MV-4-11 (cell line): ENCODE measurements around the gene PAX7.
"Not testable (repeated sequence)": the region's sequence is repeated elsewhere in the genome, so short reads cannot be mapped to it uniquely, and the experiment has no call there.

Experiments
- DNase-seq: peaks from one replicate; lab custom pipeline; 2025; lab: John Stamatoyannopoulos, UW

The PAX7 gene

DNA sequence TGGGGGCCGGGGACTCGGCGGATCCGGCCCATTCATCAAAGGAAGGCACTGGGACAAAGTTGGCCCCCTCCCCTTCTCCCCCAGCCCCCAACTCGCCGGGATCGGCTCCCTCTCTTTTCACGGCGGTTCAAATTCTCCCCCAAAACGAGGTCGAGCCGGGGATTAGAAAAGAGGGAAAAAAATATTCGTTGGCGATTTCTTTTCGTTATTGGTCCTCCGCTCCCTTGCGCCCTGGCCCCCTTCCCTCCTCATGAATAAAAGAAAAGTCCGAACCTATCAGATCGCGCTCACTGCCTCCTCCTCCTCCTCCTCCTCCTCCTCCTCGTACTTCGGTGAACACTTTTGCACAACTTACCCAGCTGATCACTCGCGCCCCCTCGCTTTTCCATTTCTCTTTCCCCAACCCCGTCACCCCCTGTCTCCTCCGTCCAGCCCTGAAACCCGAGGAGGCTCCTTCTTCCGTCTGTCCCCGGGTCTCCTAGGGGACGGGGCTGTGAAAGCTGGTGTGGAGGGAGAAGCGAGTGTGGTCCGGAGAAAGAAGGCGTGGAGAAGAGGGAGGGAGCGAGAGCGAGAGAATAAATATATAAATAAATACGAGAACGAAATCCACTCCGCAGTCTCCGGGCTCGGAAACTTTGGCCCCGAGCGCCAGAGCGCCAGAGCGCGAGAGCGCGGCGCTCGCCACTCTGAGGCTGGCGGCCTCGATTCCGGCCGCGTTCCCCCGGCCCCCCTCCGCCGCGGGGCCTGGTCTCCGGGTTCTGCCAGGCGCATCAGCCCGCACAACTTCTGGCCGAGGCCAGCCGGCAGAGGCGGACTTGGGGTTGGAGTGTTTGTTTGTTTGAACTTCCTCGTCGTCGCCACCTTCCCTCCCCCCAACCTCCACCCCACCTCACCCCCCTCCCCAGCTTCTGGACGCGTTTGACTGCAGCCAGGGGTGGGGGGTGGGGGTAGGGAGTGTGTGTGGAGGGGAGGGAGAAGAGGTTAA is at the start of gene PAX7:
Gene PAX7 (plus strand): TSS at position 336 of the 985 bp plus-strand sequence. CDS start 758 bp downstream, outside the sequence.
- DNase-seq = no peak

DNA sequence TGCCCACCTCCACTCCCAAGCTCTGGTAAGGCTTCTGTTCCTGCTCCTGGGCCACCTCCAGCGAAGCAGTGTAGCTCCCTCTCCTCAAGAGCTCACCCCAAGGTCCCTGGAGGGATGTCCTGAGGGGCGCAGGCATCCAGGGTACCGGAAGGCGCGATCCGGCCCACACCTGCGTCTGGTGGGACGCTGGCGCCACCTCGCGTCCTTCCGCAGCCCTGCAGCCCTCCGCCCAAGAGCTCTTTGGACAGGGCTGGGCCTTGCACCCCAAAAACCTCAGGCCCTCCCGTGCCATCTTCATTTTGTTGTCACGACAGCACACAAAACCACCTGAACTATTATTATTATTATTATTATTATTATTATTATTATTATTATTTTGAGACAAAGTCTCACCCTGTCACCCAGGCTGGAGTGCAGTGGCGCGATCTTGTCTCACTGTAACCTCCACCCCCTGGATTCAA is 49.2 kb upstream of the PAX7 start:
- no peak for DNase-seq

DNA sequence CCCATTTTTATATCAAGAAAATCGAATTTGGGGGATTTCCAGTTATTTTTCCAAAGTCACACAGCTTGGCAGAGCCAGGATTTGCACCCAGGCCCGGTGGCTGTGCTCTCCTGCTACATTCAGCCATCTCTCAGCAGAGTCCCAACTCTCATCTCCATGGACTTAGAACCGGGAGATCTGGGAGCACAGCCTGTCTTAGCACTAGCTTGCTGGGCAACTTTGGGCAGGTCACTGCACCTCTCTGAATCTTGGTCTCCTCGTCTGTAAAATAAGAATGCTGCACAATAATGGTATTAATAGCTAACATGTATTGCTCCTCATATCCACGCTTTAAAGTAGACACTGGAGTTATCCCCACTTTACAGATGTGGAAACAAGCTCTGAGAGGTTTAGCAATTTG is 47.8 kb upstream of the PAX7 start:
- DNase-seq = no peak

DNA sequence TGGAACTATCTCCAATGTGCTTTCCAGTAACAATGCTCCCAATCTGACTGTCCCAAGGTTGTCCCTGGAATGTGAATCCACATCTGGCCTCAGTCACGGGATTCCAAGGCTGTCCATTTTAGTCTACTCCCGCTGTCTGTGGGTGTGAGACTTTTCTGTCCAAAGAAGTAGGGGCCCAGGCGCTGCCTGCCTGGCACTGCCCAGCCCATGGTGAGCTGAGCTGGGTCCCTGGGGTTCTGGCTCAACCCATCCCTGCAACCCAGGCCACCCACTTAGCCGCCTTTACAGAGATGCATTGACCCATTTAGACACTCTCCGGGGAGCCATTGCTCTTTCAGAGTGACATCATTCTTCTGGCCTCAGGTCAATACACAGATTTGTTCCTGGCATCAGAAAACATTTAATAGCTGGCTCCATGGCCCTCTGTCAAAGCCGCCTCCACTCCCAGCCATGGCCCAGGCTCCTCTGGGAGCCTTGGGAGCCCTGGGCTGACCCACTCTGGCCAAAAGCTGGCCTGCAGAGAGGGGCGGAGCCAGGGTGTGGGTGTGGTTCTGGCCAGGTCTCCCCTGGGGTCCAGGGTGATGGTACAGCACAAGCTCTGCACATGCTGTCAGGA is 47.2 kb upstream of the PAX7 start:
- no peak for DNase-seq

DNA sequence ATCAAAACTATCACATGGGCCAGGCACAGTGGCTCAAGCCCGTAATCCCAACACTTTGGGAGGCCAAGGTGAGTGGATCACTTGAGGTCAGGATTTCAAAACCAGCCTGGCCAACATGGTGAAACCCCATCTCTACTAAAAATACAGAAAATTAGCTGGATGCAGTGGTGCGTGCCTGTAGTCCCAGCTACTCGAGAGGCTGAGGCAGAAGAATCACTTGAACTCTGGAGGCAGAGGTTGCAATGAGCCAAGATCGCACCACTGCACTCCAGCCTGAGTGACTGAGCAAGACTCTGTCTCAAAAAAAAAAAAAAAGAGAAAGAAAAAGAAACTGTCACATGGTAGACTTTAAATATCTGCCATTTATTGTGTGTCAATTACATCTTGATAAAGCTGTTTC is 44.6 kb upstream of the PAX7 start:
- not testable (repeated sequence) for DNase-seq

DNA sequence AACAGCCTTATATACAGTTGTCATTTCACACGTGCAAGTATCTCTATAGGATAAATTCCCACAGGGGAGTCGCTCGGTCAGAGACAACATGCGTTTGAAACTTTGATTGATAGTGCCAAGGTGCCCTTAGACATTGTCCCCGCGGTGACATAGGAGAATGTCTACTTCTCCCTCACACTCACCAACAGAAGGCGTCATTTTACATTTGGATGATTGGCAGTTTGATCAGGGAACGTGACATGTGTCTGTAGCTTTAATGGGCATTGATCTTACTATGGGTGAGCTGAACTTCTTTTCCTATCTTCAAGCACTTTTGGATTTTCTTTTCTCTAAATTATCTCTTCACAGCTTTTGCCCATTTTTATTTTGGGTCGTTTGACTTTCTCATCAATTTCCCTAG is 42.6 kb upstream of the PAX7 start:
- no peak for DNase-seq

DNA sequence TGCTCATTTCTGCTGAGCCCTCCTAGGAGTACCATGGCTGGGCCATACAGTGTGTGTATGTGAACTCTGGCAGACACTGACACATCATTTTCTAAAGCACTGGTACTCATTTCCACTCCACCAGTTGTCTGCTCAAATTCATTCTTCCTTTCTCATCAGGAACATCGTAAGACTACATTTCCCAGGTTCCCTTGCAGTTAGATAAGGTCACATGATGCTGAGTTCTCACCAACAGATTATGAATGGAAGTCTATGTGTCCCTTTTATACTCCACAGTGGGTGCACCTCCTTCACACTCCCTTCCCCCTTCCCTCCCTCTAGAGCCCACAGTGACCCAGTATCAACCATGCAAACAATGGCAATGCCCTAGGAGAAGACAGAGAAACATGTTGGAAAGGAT is 38.3 kb upstream of the PAX7 start:
- DNase-seq = no peak

DNA sequence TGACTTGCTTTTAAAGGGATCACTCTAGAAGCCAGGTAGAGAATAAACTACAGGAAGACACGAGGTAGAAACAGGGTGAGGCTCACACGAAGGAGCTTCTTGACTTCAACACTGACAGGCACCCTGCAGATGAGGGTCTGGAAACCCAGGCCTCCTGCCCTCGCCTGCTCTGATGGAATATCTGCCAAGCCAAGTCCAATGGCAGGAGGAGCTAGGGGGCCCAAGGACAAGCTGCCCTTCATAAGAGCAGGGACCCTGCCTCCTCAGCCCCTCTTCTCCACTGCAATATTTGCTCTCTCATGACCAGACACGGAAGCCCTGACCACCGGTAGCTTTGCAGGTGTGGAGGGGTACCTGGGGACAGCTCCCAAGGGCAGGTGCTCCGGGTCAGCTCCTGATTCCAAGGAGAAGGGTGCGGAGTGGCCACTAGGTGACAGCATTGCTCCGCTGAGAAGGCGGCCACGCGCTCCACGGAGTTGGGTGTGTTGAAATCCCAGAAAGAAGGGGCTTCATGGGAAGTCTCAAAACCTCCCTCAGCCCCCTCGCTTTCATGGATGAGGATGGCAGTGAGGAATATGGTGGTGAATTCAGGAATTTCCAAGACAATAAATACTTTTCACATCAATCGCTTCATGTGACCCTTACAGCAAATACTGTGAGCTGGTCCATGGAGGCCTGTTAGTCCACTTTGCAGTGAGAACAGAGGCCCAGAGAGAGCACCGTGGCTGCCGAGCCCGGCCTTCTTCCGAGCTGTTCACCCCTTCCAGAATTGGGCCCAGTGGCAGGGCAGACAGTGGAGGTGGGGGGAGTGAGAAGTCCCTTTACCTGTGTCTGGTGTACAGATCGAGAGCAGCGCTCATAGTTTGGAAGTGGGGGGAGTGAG is 33.2 kb upstream of the PAX7 start:
- no peak for DNase-seq

DNA sequence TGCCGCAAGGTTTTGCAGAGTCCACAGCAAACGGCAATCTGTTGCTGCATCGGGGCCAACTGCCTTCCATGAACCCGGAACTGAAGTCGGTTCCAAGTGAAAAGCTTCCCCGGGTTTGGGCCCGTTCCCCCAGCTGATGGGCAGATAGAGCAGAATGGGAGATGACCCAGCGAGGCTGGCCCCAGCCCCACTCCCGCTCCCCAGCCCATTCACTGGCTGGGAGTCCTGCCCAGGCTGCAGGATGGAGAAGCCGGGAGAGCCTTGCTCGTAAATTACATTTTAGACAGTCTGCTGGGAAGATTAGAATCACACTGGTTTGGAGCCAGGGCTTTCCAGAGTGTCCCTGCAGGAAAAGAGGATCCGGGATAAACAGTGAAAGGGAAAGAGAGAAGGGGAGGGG is 31.6 kb upstream of the PAX7 start:
- DNase-seq = no peak

DNA sequence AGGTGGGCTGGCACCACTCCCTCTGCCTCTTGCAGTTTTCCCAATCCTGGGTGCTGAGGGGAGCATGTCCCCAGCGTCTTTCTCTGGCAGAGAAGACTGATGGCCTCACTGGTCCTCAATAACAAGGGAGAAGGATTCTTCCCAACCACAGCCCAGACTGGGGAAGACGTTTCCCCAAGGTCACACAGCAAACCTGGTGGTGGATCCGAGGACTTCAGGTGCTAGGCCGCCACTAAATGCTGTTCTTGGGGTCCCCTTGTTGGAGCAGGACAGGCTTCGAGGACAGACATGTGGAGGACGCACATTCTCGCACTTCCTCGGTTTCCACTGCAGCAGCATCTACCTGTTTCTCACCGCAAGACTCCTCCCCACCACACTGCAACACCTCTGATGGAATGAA is 30.9 kb upstream of the PAX7 start:
- DNase-seq = no peak

DNA sequence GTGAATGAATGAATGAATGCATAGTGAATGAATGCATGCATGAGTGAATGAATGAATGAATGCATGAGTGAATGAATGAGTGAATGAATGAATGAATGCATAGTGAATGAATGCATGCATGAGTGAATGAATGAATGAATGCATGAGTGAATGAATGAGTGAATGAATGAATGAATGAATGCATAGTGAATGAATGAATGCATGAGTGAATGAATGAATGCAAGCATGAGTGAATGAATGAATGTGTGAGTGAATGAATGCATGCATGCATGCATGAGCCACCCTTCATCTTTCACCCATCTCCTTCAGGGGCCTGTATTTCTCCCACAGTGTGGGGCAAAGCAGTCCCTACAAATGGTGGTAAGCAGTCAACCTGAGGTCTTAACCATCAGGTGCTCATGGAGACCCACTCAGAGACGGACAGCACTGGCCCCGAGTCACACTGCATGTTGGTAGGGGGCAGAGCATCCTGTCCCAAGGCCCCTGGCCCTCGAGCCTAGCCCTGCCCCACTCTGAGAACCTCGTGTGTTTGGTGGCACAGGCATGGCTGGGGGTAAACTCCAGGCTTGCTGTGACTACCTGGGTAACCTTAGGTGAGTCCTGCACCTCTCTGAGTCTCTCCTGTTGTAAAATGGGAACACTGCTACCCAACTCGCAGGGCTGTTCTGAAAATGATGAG is 28.0 kb upstream of the PAX7 start:
- DNase-seq = no peak

DNA sequence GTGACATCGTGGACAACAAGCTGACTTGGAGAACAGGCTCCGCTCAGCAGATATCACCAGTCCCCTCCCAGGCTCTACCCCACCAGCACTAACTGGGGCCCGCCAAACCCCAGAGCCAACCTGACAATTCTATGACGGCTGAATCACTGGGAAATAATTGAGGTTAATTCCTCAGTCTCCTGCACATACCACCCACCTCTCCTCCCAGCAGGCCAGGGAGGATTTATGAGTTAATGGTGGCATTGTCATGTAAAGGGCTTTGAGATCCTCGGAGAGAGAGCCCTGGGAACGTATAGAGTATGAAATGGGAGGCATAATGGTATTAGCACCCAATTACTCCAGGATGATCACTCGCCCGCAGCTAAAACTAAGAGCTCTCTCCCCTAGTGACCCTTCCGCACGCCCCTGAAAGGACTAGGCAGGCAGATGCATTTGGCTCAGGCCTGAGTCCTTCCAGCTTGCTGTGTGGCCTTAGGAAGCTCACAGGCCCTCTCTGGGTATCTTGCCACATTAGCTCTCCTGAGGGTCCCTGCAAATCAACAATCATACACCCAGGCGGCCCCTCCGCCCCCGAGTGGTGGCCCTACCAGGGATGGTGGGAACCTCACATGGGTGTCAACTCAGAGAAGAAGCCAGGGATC is 27.3 kb upstream of the PAX7 start:
- no peak for DNase-seq

DNA sequence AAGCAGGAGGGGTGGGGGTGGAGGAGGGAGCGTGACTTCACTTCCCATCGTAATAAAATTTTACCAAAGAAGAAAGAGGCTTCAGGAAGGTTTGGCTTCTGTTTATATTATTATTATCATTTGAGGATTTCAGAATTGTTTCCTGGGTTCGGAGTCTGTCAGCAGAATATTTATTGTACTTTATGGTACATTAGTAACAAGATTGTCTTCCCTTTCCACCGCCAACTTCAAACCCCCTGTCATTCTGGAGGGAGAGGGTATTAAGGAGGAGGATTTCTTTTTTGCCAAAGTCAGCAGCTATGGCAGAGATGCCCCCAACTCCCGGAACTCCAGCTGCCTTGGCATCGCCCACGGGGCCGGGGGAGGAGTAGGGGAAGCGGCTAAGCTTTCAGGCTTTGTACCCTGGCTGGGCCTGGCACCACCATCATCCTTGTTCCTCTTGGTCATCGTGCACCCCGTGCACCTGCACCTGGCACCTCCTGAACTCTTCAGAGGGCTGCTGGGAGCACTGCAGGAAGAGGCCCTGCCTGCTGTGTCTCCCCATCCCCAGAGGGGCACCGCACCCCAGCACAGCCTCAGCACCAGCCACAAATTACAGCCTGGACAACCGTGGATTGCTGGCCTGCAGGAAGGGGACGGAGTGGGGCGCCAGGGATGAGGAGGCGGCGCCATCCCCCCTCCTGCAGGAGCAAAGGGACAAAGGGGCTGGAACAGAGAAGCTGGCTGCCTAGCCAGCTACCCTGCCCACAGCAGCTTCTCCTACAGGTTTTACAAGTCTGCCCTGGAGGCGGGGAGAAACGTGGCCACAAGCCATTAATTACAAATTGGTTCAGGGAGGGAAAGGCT is 24.0 kb upstream of the PAX7 start:
- DNase-seq = no peak

DNA sequence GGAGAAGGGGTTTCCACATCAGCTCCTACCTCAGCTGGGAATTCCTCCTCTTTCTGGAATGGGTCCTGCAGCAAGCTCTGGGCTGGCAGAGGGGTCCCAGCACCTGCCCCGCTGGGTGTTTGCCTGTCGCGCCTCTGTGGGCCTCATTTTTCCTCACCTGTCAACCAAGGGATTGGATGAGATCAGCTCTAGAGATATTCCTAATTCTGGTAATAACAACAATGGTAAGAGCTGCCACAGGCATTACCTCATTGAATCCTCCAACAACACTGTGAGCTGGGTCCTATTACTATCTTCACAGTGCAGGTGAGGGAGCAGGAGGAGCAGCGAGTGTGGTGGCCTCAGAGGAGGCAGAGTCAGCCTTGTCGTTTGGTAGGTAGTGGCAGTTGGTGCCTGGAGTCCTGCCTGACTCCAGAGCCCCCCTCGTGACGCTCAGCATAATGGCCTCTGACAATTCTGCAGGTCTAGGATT is 23.3 kb upstream of the PAX7 start:
- no peak for DNase-seq

DNA sequence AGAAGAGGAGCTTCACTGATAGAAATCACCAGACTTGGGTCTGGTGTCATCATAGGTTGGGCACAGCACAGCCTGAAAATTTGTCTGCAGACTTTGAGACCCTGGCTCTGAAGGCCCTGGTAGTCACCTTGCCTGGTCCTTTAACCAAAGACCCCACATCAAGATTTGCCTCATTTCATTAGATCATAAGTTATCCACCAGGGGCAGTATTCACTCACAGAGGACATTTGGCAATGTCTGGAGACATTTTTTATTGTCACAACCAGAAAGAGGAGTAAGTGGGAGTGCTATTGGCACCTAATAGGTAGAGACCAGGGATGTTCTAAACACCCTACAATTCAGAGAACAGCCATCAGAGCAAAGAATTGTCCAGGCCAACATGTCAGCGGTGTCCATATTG is 22.1 kb upstream of the PAX7 start:
- DNase-seq = no peak

DNA sequence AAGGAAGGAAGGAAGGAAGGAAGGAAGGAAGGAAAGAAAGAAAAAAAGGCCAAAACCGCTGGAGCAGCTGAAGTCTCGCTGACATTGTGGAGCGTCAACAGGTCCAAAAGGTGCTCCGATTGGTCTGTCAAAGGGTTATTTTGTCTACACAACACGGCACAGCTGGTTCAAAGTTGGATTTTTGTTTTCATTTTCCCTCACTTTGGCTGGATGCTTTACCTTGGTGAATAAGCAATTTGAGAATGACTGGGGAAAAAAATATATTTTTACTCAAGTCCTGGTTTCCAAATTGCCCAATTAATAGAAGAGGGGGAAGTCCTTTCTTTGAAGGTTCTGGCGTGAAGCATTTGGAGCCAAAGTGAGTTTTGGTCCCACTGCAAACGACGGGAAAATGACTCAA is 19.3 kb upstream of the PAX7 start:
- no peak for DNase-seq

DNA sequence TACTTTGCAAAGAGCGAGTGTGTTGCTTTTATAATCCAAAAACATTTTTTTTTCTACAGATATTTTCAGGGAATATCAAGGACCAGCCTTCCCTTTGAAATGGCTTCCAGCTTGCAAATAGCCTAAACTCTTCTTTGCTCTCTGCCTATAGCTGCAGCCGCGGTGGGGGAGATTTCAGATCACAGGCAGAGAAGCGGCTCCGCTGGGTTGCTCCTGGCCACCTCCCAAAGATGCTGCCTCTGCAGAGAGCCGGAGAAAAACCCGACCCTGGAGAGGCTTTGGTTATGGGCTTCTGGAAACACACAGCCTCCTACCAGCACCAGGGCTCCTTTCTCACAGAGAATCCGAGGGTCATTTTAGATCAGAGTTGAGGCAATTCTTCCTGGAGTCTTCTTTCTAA is 18.6 kb upstream of the PAX7 start:
- DNase-seq = no peak

DNA sequence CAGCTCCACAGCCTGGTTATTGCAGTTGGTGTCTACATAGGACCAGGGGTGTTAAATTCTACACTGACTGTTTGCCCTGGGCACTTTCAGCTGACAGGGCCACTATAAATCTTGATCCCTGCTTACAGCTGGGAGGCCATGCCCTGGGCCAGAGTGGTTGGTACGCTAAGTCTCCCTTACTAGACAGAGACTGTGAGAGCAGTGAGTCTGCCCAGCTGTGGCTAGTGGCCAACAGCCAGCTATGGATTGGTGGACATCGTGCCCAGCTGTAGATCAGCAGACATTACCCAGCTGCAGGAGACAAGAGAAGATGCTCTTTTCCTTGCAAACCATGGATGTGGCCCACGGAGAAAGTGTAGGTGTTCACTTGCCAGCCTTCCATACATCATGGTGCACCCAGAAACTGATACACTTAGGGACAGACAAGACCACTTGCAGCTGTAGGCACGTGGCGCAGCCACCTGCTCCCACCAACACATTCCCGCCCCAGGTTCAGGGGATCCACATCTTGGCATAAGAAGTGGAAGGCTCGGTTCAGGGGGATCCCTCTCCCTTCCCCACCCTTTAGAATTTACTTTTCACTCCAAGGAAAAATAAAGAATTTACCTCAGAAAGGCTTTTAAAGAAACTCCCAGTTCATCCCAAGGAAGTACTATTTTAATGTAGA is 16.4 kb upstream of the PAX7 start:
- no peak for DNase-seq
